Fibroblast of skin of right biceps (primary cell): ENCODE measurements around the gene PRSS50.
A peak's percentile ranks its signal among the peaks of the same experiment; 100 is the strongest.
"Not testable (repeated sequence)": the region's sequence is repeated elsewhere in the genome, so short reads cannot be mapped to it uniquely, and the experiment has no call there.

Experiments
- DNase-seq: peaks from one replicate; pipeline ENCODE4 v3.0.0-alpha.2; 2013

PRSS50 gene

GRCh38 chr3:46706771-46707582 lies 10.7 kb downstream of the PRSS50 start:
- no peak for DNase-seq

DNA sequence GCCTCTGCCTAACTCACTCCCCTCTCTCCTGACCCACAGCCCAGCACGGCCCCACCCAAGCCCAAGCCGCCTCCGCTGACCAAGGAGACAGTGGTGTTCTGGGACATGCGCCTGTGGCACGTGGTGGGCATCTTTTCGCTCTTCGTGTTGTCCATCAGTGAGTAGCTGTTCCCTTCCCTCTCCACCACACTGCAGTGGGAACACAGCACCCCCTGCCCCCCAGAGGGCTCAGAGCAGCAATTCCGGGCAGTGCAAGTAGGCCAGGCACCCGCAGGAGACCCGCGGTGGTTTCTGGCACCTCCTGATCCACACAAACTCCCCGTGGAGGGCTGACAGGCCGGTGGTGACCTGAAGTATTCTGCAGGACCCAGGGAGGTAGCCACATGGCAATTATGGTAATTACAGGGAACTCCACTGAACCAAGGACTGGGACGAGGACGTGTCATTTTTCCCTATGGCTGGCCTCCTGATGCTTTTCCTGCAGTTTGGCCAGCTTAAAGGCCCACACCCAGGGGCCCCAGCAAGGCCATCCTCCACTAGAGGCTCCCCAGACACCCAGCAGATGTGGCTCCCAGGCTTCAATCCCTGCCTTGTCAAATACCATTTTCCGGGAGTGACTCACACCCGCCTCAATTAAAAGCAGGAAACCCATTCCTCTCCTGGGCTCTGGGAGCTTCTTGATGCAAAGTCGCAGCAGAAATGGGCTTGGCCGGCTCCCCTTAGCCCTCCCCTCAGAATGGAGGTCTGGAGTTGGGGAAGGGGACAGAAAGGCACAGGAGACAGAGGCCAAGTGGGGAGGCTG lies 11.7 kb downstream of the PRSS50 start:
- DNase-seq, result peak; percentile 88

GRCh38 chr3:46705022-46705530 lies 12.6 kb downstream of the PRSS50 start:
- DNase-seq, result peak; percentile 65

DNA sequence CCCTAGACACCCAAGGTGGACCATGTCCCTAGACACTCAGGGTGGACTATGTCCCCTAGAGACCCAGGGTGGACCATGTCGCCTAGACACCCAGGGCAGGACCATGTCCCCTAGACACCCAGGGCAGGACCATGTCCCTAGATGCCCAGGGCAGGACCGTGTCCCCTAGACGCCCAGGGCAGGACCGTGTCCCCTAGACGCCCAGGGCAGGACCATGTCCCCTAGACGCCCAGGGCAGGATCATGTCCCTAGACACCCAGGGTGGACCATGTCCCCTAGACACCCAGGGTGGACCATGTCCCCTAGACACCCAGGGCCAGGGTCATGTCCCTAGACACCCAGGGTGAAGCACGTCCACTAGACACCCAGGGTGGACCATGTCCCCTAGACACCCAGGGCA lies 13.3 kb downstream of the PRSS50 start:
- DNase-seq, result not testable (repeated sequence)

- no peak for DNase-seq
Measured at GRCh38 chr3:46703013-46703520, 14.6 kb downstream of the PRSS50 start.

GRCh38 chr3:46702246-46703012 lies 15.2 kb downstream of the PRSS50 start:
- DNase-seq, result no peak

- DNase-seq, result no peak
Measured at GRCh38 chr3:46701181-46701939, 16.3 kb downstream of the PRSS50 start, which contains the start of gene TMIE. TSS of gene TMIE (plus strand) at chr3:46701392. CDS start at chr3:46701488, 96 bp downstream.

GRCh38 chr3:46700772-46701171 lies 16.9 kb downstream of the PRSS50 start:
- DNase-seq, result no peak

DNA sequence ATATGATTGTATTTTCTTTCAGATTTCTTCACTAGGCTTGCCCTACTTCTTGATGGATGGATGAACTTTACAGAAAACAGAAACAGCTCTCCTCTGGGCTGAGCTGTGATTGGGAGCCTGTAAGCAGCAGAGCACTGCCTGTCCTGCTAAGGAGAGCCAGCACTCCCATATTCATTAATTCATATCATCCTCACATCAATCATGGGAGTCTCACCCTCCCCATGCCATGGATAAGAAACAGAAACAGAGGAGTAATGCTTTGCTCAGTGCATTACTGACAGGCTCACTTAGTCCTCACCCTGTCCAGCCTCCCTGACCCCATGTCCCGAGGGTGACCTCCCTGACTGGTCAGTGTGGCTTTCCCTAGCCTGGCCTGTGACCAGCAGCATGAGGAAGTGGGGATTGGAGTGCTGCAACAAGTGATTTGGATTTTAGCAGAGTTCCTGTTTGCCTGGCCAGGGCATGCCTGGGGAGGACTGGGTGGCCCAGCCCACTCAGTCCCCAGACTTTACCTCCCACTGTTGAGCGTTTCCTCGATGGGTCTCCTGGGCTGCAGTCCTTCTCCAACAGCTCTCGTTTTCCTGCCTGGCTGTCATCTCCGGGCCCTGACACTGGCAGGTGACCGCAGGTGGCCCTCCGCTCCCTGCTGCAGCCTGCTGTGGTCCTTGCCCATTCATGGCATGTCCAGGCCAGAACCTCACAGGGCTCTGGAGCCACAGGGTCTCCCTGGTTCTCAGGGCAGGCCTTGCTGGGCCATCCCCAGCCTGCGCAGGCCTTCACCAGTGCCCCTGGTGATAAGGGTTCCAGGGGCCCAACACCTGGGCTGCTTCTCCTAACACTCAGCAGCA lies 17.8 kb downstream of the PRSS50 start:
- DNase-seq, result no peak

- peak; percentile 36 for DNase-seq
Measured at GRCh38 chr3:46695962-46696894, 21.4 kb downstream of the PRSS50 start.

- peak; percentile 14 for DNase-seq
Measured at GRCh38 chr3:46695177-46695961, 22.3 kb downstream of the PRSS50 start.

GRCh38 chr3:46694520-46694919 lies 23.1 kb downstream of the PRSS50 start:
- DNase-seq, result no peak

DNA sequence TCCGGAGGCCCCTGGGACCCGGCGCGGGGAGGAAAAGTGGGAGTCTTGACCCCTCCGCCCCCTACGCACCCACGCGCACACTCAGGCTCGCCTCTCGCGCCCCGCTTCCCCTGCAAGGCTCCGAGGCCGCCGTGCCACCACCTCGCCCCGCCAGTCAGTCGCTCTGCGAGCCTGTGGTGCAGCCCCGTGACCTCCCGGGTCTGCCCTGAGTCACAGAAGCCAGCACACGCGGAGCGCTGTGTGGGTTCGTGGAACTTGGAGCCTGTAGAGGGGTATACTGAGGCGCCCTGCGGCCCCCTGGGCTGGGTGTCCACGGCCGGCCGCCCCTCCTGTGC lies 23.8 kb downstream of the PRSS50 start:
- DNase-seq, result no peak

- DNase-seq, result peak; percentile 18
Measured at GRCh38 chr3:46693038-46693891, 24.4 kb downstream of the PRSS50 start, which contains the start of gene ALS2CL. TSS of gene ALS2CL (minus strand) at chr3:46693679. CDS start at chr3:46689440, 4,239 bp downstream.

DNA sequence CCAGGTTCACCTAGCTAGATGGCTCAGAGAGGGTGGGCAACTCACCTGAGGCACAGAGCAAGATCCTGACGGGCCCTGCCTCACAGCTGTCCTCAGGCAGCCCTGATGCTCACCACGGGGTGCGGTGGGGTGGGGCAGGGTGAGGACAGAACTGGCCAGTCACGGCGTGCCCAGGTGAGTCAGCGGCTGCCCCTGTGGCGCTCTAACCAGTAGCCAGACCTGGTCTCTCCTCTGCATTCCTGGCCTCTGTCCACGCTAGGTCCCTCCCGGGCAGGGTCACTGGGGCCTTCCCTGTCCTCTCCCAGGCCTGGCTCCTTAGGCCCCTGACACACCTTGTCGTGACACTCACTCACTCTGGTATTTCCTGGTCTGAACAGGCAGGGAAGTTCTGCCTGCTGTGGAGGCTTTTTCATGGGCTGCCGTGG lies 25.1 kb downstream of the PRSS50 start:
- DNase-seq, result no peak

DNA sequence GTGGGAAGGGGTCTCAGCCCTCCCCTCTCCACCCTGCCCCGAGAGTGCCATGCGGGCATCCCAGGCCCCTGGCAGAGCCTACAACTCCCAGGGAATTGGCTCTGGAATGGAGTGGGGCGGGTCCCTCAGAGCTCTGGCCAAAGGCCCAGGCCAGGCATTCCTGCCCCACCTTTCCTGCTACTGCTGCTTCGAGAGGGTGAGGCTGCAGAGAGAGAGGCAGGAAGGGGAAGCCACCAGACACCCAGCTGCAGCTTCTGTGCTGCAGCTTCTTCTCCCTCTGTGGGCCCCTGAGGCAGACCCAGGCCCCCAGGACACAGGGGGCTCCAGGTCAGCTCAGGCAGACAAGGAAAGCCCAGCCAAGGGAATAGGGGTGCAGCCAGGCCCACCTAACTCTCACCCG lies 26.9 kb downstream of the PRSS50 start:
- DNase-seq, result no peak

DNA sequence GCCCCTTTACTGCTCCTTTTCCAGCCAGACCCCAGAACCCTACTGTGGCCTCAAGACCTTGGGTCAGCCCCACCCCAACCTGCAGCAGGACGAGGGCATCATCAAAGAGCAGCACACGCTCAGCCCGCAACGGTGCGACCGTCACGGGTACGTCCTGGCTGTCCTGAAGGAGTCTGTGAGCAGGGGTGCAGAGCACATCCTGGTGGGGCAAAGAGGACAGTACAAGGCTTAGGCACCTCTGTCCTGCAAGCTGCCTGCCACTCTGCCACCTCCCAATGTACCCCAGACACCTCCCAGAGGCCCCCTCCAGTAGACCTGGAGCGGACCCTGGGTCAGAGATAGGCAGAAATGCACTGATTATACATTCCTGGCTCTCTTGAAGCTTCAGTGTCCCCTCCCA lies 32.2 kb downstream of the PRSS50 start:
- DNase-seq, result no peak

DNA sequence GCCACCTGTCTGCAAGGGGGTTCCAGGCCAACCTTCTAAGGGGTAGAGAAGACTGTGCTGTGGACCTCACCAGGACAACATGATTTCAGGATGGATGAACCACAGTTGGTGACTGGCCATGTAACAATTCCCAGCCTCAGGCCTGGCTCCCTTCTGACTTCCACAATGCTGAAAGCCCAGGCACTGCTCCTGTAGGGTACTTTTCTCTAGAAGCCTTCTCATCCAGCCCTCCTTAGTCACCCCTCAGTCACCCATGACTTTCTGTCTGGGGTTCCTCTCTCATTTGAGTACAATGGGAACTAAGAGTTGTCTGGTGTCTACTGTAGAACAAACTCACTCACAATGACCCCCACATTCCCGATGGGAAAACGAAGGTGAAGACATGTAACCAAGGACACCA lies 32.8 kb downstream of the PRSS50 start:
- DNase-seq, result no peak
